ENCODE measurements around the gene GAGE10.

DNA sequence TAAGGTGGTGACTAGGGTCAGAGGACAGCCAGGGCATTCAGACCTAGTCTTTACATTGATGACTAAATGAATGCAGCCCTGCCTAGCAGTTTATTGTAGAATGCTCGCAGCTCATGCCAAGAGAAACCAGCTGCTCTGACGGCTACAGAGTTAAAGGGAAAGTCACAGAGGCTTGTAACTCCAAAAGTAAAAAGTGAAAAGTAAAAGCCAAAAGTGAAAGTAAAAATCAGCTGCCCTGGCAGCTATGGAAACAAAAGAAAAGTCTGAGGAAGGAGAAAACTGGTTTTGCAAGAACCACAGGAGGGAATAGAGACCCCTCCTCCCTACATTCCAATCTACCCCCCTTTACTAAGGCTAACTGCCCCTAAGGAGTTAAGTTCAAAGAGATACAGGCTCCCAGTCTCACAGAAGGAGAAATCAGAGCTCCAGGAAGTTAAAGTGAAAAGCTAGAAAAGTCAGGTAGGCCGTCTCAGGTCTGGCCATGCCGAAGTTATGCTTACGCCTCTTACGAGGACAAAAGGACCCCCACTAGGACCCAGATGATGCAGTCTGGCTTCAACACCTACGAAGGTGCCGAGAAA lies 6.0 kb downstream of the GAGE10 start:
- no peak for TF ChIP-seq EZH2 (IDR thresholded peaks at IDR 0.05; ENCODE audit: borderline replicate concordance, low read length)
- TF ChIP-seq, protein P1, sequence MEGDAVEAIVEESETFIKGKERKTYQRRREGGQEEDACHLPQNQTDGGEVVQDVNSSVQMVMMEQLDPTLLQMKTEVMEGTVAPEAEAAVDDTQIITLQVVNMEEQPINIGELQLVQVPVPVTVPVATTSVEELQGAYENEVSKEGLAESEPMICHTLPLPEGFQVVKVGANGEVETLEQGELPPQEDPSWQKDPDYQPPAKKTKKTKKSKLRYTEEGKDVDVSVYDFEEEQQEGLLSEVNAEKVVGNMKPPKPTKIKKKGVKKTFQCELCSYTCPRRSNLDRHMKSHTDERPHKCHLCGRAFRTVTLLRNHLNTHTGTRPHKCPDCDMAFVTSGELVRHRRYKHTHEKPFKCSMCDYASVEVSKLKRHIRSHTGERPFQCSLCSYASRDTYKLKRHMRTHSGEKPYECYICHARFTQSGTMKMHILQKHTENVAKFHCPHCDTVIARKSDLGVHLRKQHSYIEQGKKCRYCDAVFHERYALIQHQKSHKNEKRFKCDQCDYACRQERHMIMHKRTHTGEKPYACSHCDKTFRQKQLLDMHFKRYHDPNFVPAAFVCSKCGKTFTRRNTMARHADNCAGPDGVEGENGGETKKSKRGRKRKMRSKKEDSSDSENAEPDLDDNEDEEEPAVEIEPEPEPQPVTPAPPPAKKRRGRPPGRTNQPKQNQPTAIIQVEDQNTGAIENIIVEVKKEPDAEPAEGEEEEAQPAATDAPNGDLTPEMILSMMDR (conservative IDR thresholded peaks at IDR 0.05 in 1 of 2, IDR thresholded peaks at IDR 0.05 in 1 of 2; ENCODE audit: extremely low read depth in 1 of 2, insufficient read depth in 1 of 2, low read depth in 1 of 2, low read length in 2 of 2), result no peak
